ENCODE measurements around the gene FSCN2.

- TF ChIP-seq, protein P1, sequence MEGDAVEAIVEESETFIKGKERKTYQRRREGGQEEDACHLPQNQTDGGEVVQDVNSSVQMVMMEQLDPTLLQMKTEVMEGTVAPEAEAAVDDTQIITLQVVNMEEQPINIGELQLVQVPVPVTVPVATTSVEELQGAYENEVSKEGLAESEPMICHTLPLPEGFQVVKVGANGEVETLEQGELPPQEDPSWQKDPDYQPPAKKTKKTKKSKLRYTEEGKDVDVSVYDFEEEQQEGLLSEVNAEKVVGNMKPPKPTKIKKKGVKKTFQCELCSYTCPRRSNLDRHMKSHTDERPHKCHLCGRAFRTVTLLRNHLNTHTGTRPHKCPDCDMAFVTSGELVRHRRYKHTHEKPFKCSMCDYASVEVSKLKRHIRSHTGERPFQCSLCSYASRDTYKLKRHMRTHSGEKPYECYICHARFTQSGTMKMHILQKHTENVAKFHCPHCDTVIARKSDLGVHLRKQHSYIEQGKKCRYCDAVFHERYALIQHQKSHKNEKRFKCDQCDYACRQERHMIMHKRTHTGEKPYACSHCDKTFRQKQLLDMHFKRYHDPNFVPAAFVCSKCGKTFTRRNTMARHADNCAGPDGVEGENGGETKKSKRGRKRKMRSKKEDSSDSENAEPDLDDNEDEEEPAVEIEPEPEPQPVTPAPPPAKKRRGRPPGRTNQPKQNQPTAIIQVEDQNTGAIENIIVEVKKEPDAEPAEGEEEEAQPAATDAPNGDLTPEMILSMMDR (conservative IDR thresholded peaks at IDR 0.05; ENCODE audit: low read length), result no peak
- TF ChIP-seq EZH2phosphoT487 (IDR thresholded peaks at IDR 0.05; ENCODE audit: borderline replicate concordance), result no peak
Measured at GRCh38 chr17:81553616-81554181, 25.5 kb downstream of the FSCN2 start.

Data from Loucy (cell line).